Keratinocyte (primary cell): Measurements from ENCODE around the gene TMEM119. TPM values are rescaled to one million over a fixed set of nuclear protein-coding genes. Genes with fewer than 3 reads are reported as not detected.

Experiments used
- DNase-seq: peaks from one replicate; pipeline ENCODE4 v3.0.0-alpha.2; 2011; ENCODE audit warnings: low read depth, missing footprints, low spot score
- FAIRE-seq: peaks from 2 replicates; lab custom pipeline; 2011; peaks lifted over from hg19 to GRCh38; lab: Jason Lieb, UNC
- H2AFZ ChIP-seq: 2 replicates; pipeline ENCODE4 v1.6.0; 2012; ENCODE audit warnings: low read length, control low read depth, inconsistent platforms; ENCODE audit not compliant: control insufficient read depth
- H3K27ac ChIP-seq: 2 replicates; pipeline ENCODE4 v1.5.1; 2011; ENCODE audit warnings: low read length; ENCODE audit not compliant: control insufficient read depth, insufficient read depth
- H3K27me3 ChIP-seq: 3 replicates; pipeline ENCODE4 v1.6.0; 2011; ENCODE audit warnings: low read length; ENCODE audit not compliant: control insufficient read depth, insufficient read depth; ENCODE audit errors: extremely low read depth
- H3K36me3 ChIP-seq, 2 experiments: 2 replicates in 1 of 2; 3 replicates in 1 of 2; pipeline ENCODE4 v1.5.1; 2011; ENCODE audit warnings: low read length in 2 of 2, mild to moderate bottlenecking in 1 of 2; ENCODE audit not compliant: control insufficient read depth in 2 of 2, insufficient read depth in 2 of 2; ENCODE audit errors: extremely low read depth in 1 of 2
- H3K4me1 ChIP-seq: 3 replicates; pipeline ENCODE4 v1.5.1; 2011; ENCODE audit warnings: low read length; ENCODE audit not compliant: control insufficient read depth, insufficient read depth; ENCODE audit errors: extremely low read depth
- H3K4me2 ChIP-seq: 3 replicates; pipeline ENCODE4 v1.6.0; 2011; ENCODE audit warnings: low read depth, low read length; ENCODE audit not compliant: control insufficient read depth, insufficient read depth; ENCODE audit errors: extremely low read depth
- H3K4me3 ChIP-seq, 3 experiments: fragments of 200-600 bp in 1 of 3; sonication (generic) in 1 of 3; 2 replicates in 2 of 3; 3 replicates in 1 of 3; pipeline ENCODE4 v1.5.1; 2011 to 2016; ENCODE audit warnings: low read length in 3 of 3, mild to moderate bottlenecking in 3 of 3, control low read depth in 2 of 3, inconsistent platforms in 1 of 3, low read depth in 1 of 3, mixed read lengths in 1 of 3, mixed run types in 1 of 3, moderate library complexity in 1 of 3; ENCODE audit not compliant: control insufficient read depth in 2 of 3, insufficient read depth in 2 of 3; ENCODE audit errors: extremely low read depth in 1 of 3
- H3K79me2 ChIP-seq: 2 replicates; pipeline ENCODE4 v1.6.0; 2012; ENCODE audit warnings: low read length; ENCODE audit not compliant: control insufficient read depth, insufficient read depth
- H3K9ac ChIP-seq: 3 replicates; pipeline ENCODE4 v1.6.0; 2011; ENCODE audit warnings: low read length; ENCODE audit not compliant: control insufficient read depth, insufficient read depth; ENCODE audit errors: extremely low read depth
- H3K9me1 ChIP-seq: 3 replicates; pipeline ENCODE4 v1.6.0; 2011; ENCODE audit warnings: low read length; ENCODE audit not compliant: control insufficient read depth, insufficient read depth; ENCODE audit errors: extremely low read depth
- H3K9me3 ChIP-seq: 2 replicates; pipeline ENCODE4 v1.5.1; 2012; ENCODE audit warnings: low read depth, low read length; ENCODE audit not compliant: control insufficient read depth
- H4K20me1 ChIP-seq: 3 replicates; pipeline ENCODE4 v1.6.0; 2011; ENCODE audit warnings: low read length; ENCODE audit not compliant: control insufficient read depth, insufficient read depth; ENCODE audit errors: extremely low read depth
- CTCF ChIP-seq, 3 experiments: IDR thresholded peaks in 1 of 3; conservative IDR thresholded peaks in 1 of 3; optimal IDR thresholded peaks in 1 of 3; 2 replicates in 2 of 3; 3 replicates in 1 of 3; pipeline versions ENCODE3 to v1.5.1; 2011; ENCODE audit warnings: low read length in 3 of 3, mild to moderate bottlenecking in 3 of 3, moderate library complexity in 2 of 3, control low read depth in 1 of 3, inconsistent platforms in 1 of 3; ENCODE audit not compliant: insufficient read depth in 2 of 3; ENCODE audit errors: extremely low read depth in 1 of 3
- EZH2 ChIP-seq: IDR thresholded peaks from one replicate; pipeline ENCODE4 v1.6.1; 2012; ENCODE audit warnings: inconsistent platforms, mild to moderate bottlenecking, low read length, moderate library complexity
- dilution Hi-C: fragments of 300-500 bp; cut with MboI; formaldehyde crosslinking; loops from one replicate; pipeline ENCODE4 v1.7.0; 2020; ENCODE audit warnings: low sequenced_read_pairs; ENCODE audit not compliant: extremely low pct_ligation_motif_present
- polyA plus RNA-seq, 5 experiments: library from polyadenylated mRNA; depleted of rRNA in 3 of 5; stranded (reverse) in 3 of 5; stranded (forward) in 1 of 5; unstranded in 1 of 5; fragments of >200 nt; gene quantifications; 1 replicate in 1 of 5; 2 replicates in 3 of 5; 3 replicates in 1 of 5; pipeline versions ENCODE4 v1.2.1 to v1.2.3, GENCODE V29; 2011 to 2012; ENCODE audit warnings: missing spikeins in 2 of 5, low read depth in 1 of 5, low replicate concordance in 1 of 5

TMEM119 gene
- polyA plus RNA-seq, 1 donor (not counting 4 experiments of a cell fraction or from before 2014, with no cell fraction given) = not detected

- H3K79me2 ChIP-seq = no peaks in the 10 kb centered on the region
- no peak overlapping the region for H3K4me2 ChIP-seq
- FAIRE-seq = no peak
- no peaks in the 10 kb centered on the region for H3K9me3 ChIP-seq
- no peaks in the 10 kb centered on the region for H3K4me1 ChIP-seq
- dilution Hi-C loops = no loop called here
- no peak overlapping the region for H2AFZ ChIP-seq
- peaks cover 7% of the 10 kb centered on the region for H3K27me3 ChIP-seq
- no peak overlapping the region for H3K4me3 ChIP-seq
- H3K27ac ChIP-seq = no peak overlapping the region
- no peak for DNase-seq
- no peaks in the 10 kb centered on the region for H4K20me1 ChIP-seq
- H3K36me3 ChIP-seq = no peaks in the 10 kb centered on the region
- TF ChIP-seq CTCF (optimal IDR thresholded peaks at IDR 0.05 in 1 of 3, IDR thresholded peaks at IDR 0.05 in 1 of 3, conservative IDR thresholded peaks at IDR 0.05 in 1 of 3; ENCODE audit: extremely low read depth in 1 of 3, insufficient read depth in 2 of 3, low read length in 3 of 3) (no peak), EZH2 (no peak)
- H3K9me1 ChIP-seq = no peaks in the 10 kb centered on the region
- no peak overlapping the region for H3K9ac ChIP-seq
These were observed 818 bp upstream of the TMEM119 start for GRCh38 chr12:108598553-108599250.

GRCh38 chr12:108596854-108597558 lies 878 bp downstream of the TMEM119 start:
- Histone ChIP-seq H3K36me3 (no peaks in the 10 kb centered on the region), H3K79me2 (no peaks in the 10 kb centered on the region), H3K9me3 (no peaks in the 10 kb centered on the region), H3K27ac (no peak overlapping the region), H3K9me1 (no peaks in the 10 kb centered on the region), H3K4me1 (no peaks in the 10 kb centered on the region), H3K9ac (no peak overlapping the region), H3K4me3 (no peak overlapping the region), H4K20me1 (no peaks in the 10 kb centered on the region), H3K27me3 (peaks cover 7% of the 10 kb centered on the region), H3K4me2 (no peak overlapping the region), H2AFZ (no peak overlapping the region)
- FAIRE-seq (no peak), DNase-seq (no peak)
- TF ChIP-seq CTCF (optimal IDR thresholded peaks at IDR 0.05 in 1 of 3, IDR thresholded peaks at IDR 0.05 in 1 of 3, conservative IDR thresholded peaks at IDR 0.05 in 1 of 3; ENCODE audit: extremely low read depth in 1 of 3, insufficient read depth in 2 of 3, low read length in 3 of 3) (no peak), EZH2 (no peak)
- dilution Hi-C loops = no loop called here
